22Rv1 (cell line): Measurements from ENCODE around the gene CST7.

Experiments used
- CTCF ChIP-seq: fragments of 450-650 bp; IDR thresholded peaks from 2 replicates; pipeline ENCODE4 v1.5.1; 2017; ENCODE audit warnings: mild to moderate bottlenecking
- ZFX ChIP-seq: fragments of 450-650 bp; IDR thresholded peaks from 2 replicates; pipeline ENCODE4 v1.6.1; 2017; ENCODE audit warnings: antibody characterized with exemption, borderline replicate concordance

DNA sequence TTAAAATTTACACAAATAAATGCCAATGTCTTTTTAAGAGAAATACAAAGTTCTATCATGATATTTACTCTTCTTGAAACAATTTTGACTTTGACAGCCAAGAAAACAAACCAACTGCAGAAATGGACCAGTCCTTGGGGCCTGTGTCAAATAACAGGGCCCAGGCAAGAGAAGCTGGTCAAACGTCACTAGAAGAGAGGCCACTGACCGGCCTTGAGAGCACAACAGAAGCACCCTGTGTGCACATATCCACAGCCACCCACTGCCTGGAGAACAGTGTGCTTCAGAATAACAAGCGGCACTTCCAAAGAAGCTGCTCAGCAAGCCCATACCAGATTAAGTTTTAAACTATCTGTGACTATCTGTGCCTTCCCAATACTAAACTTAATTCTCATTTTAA, 28.7 kb downstream of the CST7 start:
- no peak for TF ChIP-seq CTCF
- no peak for TF ChIP-seq ZFX
